A172 (cell line): ENCODE measurements around the gene SAMSN1. TPM values are rescaled to one million over a fixed set of nuclear protein-coding genes. Genes with fewer than 3 reads are reported as not detected.
"Not testable (repeated sequence)": the region's sequence is repeated elsewhere in the genome, so short reads cannot be mapped to it uniquely, and the experiment has no call there.

Experiments
- DNase-seq: peaks from one replicate; pipeline ENCODE4 v3.0.0-alpha.2; 2015; ENCODE audit warnings: low spot score
- total RNA-seq: library from RNA; depleted of rRNA; stranded (reverse); fragments of >200 nt; shearing (Covaris generic); gene quantifications from 2 replicates; pipeline ENCODE4 v1.2.3, GENCODE V29; 2014

Gene SAMSN1
- total RNA-seq, 1 experiment from 2014 or later, result not detected

- DNase-seq, result no peak
Observed at GRCh38 chr21:14528815-14529214, 17.3 kb downstream of the SAMSN1 start.

GRCh38 chr21:14527696-14528652 lies 18.1 kb downstream of the SAMSN1 start:
- no peak for DNase-seq

- DNase-seq, result no peak
Observed at GRCh38 chr21:14526836-14527695, 19.0 kb downstream of the SAMSN1 start.

GRCh38 chr21:14526199-14526598 lies 19.9 kb downstream of the SAMSN1 start:
- no peak for DNase-seq

GRCh38 chr21:14523234-14523633 lies 22.9 kb downstream of the SAMSN1 start:
- no peak for DNase-seq

- DNase-seq, result no peak
Observed at GRCh38 chr21:14522736-14523135, 23.4 kb downstream of the SAMSN1 start.

- no peak for DNase-seq
Observed at GRCh38 chr21:14520535-14520934, 25.6 kb downstream of the SAMSN1 start.

GRCh38 chr21:14519000-14519399 lies 27.1 kb downstream of the SAMSN1 start:
- no peak for DNase-seq

- DNase-seq, result no peak
Observed at GRCh38 chr21:14513804-14514203, 32.3 kb downstream of the SAMSN1 start.

GRCh38 chr21:14506859-14507457 lies 39.2 kb downstream of the SAMSN1 start:
- not testable (repeated sequence) for DNase-seq

- DNase-seq, result no peak
Observed at GRCh38 chr21:14500873-14501272, 45.2 kb downstream of the SAMSN1 start.

- no peak for DNase-seq
Observed at GRCh38 chr21:14499316-14499715, 46.8 kb downstream of the SAMSN1 start.

- DNase-seq, result no peak
Observed at GRCh38 chr21:14497825-14498224, 48.3 kb downstream of the SAMSN1 start.

GRCh38 chr21:14495075-14495474 lies 51.0 kb downstream of the SAMSN1 start:
- DNase-seq, result no peak

GRCh38 chr21:14494181-14494580 lies 51.9 kb downstream of the SAMSN1 start:
- DNase-seq, result not testable (repeated sequence)

- no peak for DNase-seq
Observed at GRCh38 chr21:14493731-14494130, 52.4 kb downstream of the SAMSN1 start.

GRCh38 chr21:14492931-14493330 lies 53.2 kb downstream of the SAMSN1 start:
- no peak for DNase-seq

GRCh38 chr21:14491269-14491681 lies 54.8 kb downstream of the SAMSN1 start:
- no peak for DNase-seq

GRCh38 chr21:14488672-14489204 lies 57.4 kb downstream of the SAMSN1 start:
- no peak for DNase-seq

- DNase-seq, result no peak
Observed at GRCh38 chr21:14487490-14488432, 58.4 kb downstream of the SAMSN1 start.

- DNase-seq, result no peak
Observed at GRCh38 chr21:14486869-14487268, 59.2 kb downstream of the SAMSN1 start.
